ENCODE results near the gene CACNB3.
"Not testable (repeated sequence)": the region's sequence is repeated elsewhere in the genome, so short reads cannot be mapped to it uniquely, and the experiment has no call there.

Gene CACNB3

GRCh38 chr12:48842021-48842420, 23.7 kb downstream of the CACNB3 start:
- peaks cover 77% of the 10 kb centered on the region for H3K36me3 ChIP-seq (ENCODE audit: insufficient read depth, low read depth, low read length)
- H3K4me3 ChIP-seq (ENCODE audit: low read length); H3K4me1 ChIP-seq (ENCODE audit: insufficient read depth, low read length); H3K9ac ChIP-seq (ENCODE audit: low read depth, low read length); H3K27ac ChIP-seq (ENCODE audit: low read length); H3K9me3 ChIP-seq (ENCODE audit: insufficient read depth, low read depth, low read length); H3K27me3 ChIP-seq (ENCODE audit: insufficient read depth, low read length): not testable (repeated sequence)

GRCh38 chr12:48851883-48852733, 33.8 kb downstream of the CACNB3 start, which contains the start of gene DDX23:
TSS of gene DDX23 (minus strand) at chr12:48852163. CDS start at chr12:48845782, 6,381 bp downstream.
- Histone ChIP-seq H3K4me1 (ENCODE audit: insufficient read depth, low read length) (peaks cover 9% of the 10 kb centered on the region; the same call in 1 of the 2 replicates), H3K9me3 (ENCODE audit: insufficient read depth, low read depth, low read length) (no peaks in the 10 kb centered on the region), H3K4me3 (ENCODE audit: low read length) (peak within 1 kb of the TSS; percentile 77), H3K9ac (ENCODE audit: low read depth, low read length) (peak within 1 kb of the TSS; percentile 95), H3K27me3 (ENCODE audit: insufficient read depth, low read length) (no peaks in the 10 kb centered on the region), H3K27ac (ENCODE audit: low read length) (peak within 1 kb of the TSS; percentile 76), H3K36me3 (ENCODE audit: insufficient read depth, low read depth, low read length) (peaks cover 3% of the 10 kb centered on the region; the same call in 1 of the 2 replicates)

GRCh38 chr12:48852734-48853688, 34.7 kb downstream of the CACNB3 start:
- H3K4me3 ChIP-seq (ENCODE audit: low read length) = peak overlapping the region; percentile 77
- no peak overlapping the region for H3K27ac ChIP-seq (ENCODE audit: low read length)
- peak overlapping the region; percentile 75; the same call in 1 of the 2 replicates for H3K9ac ChIP-seq (ENCODE audit: low read depth, low read length)

GRCh38 chr12:48854488-48854887, 36.2 kb downstream of the CACNB3 start:
- Histone ChIP-seq H3K27me3 (ENCODE audit: insufficient read depth, low read length) (no peaks in the 10 kb centered on the region), H3K9ac (ENCODE audit: low read depth, low read length) (no peak overlapping the region), H3K9me3 (ENCODE audit: insufficient read depth, low read depth, low read length) (no peaks in the 10 kb centered on the region)

More at GRCh38 chr12:48852734-48853688, 34.7 kb downstream of the CACNB3 start:
- no peaks in the 10 kb centered on the region for H3K27me3 ChIP-seq (ENCODE audit: insufficient read depth, low read length)
- H3K36me3 ChIP-seq (ENCODE audit: insufficient read depth, low read depth, low read length) = peaks cover 9% of the 10 kb centered on the region
- H3K4me1 ChIP-seq (ENCODE audit: insufficient read depth, low read length) = peaks cover 9% of the 10 kb centered on the region; the same call in 1 of the 2 replicates
- no peaks in the 10 kb centered on the region for H3K9me3 ChIP-seq (ENCODE audit: insufficient read depth, low read depth, low read length)

GRCh38 chr12:48854932-48855331, 36.6 kb downstream of the CACNB3 start:
- H3K27ac ChIP-seq (ENCODE audit: low read length); H3K9me3 ChIP-seq (ENCODE audit: insufficient read depth, low read depth, low read length); H3K9ac ChIP-seq (ENCODE audit: low read depth, low read length); H3K4me3 ChIP-seq (ENCODE audit: low read length); H3K27me3 ChIP-seq (ENCODE audit: insufficient read depth, low read length); H3K4me1 ChIP-seq (ENCODE audit: insufficient read depth, low read length): not testable (repeated sequence)
- H3K36me3 ChIP-seq (ENCODE audit: insufficient read depth, low read depth, low read length) = peaks cover 24% of the 10 kb centered on the region

More at GRCh38 chr12:48854488-48854887, 36.2 kb downstream of the CACNB3 start:
- Histone ChIP-seq H3K4me1 (ENCODE audit: insufficient read depth, low read length) (peaks cover 9% of the 10 kb centered on the region; the same call in 1 of the 2 replicates), H3K4me3 (ENCODE audit: low read length) (no peak overlapping the region), H3K27ac (ENCODE audit: low read length) (no peak overlapping the region), H3K36me3 (ENCODE audit: insufficient read depth, low read depth, low read length) (peaks cover 20% of the 10 kb centered on the region)

GRCh38 chr12:48856379-48856778, 38.1 kb downstream of the CACNB3 start:
- peaks cover 4% of the 10 kb centered on the region; the same call in 1 of the 2 replicates for H3K4me1 ChIP-seq (ENCODE audit: insufficient read depth, low read length)
- H3K27me3 ChIP-seq (ENCODE audit: insufficient read depth, low read length) = no peaks in the 10 kb centered on the region
- no peaks in the 10 kb centered on the region for H3K9me3 ChIP-seq (ENCODE audit: insufficient read depth, low read depth, low read length)
- no peak overlapping the region for H3K9ac ChIP-seq (ENCODE audit: low read depth, low read length)
- no peak overlapping the region for H3K4me3 ChIP-seq (ENCODE audit: low read length)
- peaks cover 39% of the 10 kb centered on the region for H3K36me3 ChIP-seq (ENCODE audit: insufficient read depth, low read depth, low read length)
- H3K27ac ChIP-seq (ENCODE audit: low read length) = no peak overlapping the region

- Histone ChIP-seq H3K36me3 (ENCODE audit: insufficient read depth, low read depth, low read length) (peaks cover 49% of the 10 kb centered on the region), H3K9me3 (ENCODE audit: insufficient read depth, low read depth, low read length) (no peaks in the 10 kb centered on the region), H3K27ac (ENCODE audit: low read length) (no peak overlapping the region), H3K4me3 (ENCODE audit: low read length) (no peak overlapping the region), H3K4me1 (ENCODE audit: insufficient read depth, low read length) (peaks cover 4% of the 10 kb centered on the region; the same call in 1 of the 2 replicates), H3K27me3 (ENCODE audit: insufficient read depth, low read length) (no peaks in the 10 kb centered on the region), H3K9ac (ENCODE audit: low read depth, low read length) (no peak overlapping the region)
Measured at GRCh38 chr12:48857278-48857994, 39.1 kb downstream of the CACNB3 start.

- H3K9me3 ChIP-seq (ENCODE audit: insufficient read depth, low read depth, low read length) = no peaks in the 10 kb centered on the region
- H3K4me3 ChIP-seq (ENCODE audit: low read length) = no peak overlapping the region
- peaks cover 5% of the 10 kb centered on the region; the same call in 1 of the 2 replicates for H3K4me1 ChIP-seq (ENCODE audit: insufficient read depth, low read length)
- peaks cover 55% of the 10 kb centered on the region for H3K36me3 ChIP-seq (ENCODE audit: insufficient read depth, low read depth, low read length)
- no peaks in the 10 kb centered on the region for H3K27me3 ChIP-seq (ENCODE audit: insufficient read depth, low read length)
- no peak overlapping the region for H3K27ac ChIP-seq (ENCODE audit: low read length)
- no peak overlapping the region for H3K9ac ChIP-seq (ENCODE audit: low read depth, low read length)
Measured at GRCh38 chr12:48858043-48858442, 39.7 kb downstream of the CACNB3 start.

- H3K4me3 ChIP-seq (ENCODE audit: low read length) = no peak overlapping the region
- no peaks in the 10 kb centered on the region for H3K27me3 ChIP-seq (ENCODE audit: insufficient read depth, low read length)
- H3K9me3 ChIP-seq (ENCODE audit: insufficient read depth, low read depth, low read length) = no peaks in the 10 kb centered on the region
- H3K9ac ChIP-seq (ENCODE audit: low read depth, low read length) = no peak overlapping the region
- peaks cover 14% of the 10 kb centered on the region for H3K4me1 ChIP-seq (ENCODE audit: insufficient read depth, low read length)
- no peak overlapping the region for H3K27ac ChIP-seq (ENCODE audit: low read length)
- peaks cover 64% of the 10 kb centered on the region for H3K36me3 ChIP-seq (ENCODE audit: insufficient read depth, low read depth, low read length)
Measured at GRCh38 chr12:48859607-48860006, 41.3 kb downstream of the CACNB3 start.

- Histone ChIP-seq H3K36me3 (ENCODE audit: insufficient read depth, low read depth, low read length) (peaks cover 64% of the 10 kb centered on the region), H3K4me1 (ENCODE audit: insufficient read depth, low read length) (peaks cover 20% of the 10 kb centered on the region)
- not testable (repeated sequence) for H3K4me3 ChIP-seq (ENCODE audit: low read length); H3K9me3 ChIP-seq (ENCODE audit: insufficient read depth, low read depth, low read length); H3K27me3 ChIP-seq (ENCODE audit: insufficient read depth, low read length); H3K27ac ChIP-seq (ENCODE audit: low read length); H3K9ac ChIP-seq (ENCODE audit: low read depth, low read length)
Measured at GRCh38 chr12:48860236-48860635, 41.9 kb downstream of the CACNB3 start.

- Histone ChIP-seq H3K4me1 (ENCODE audit: insufficient read depth, low read length) (peaks cover 20% of the 10 kb centered on the region), H3K27me3 (ENCODE audit: insufficient read depth, low read length) (no peaks in the 10 kb centered on the region), H3K36me3 (ENCODE audit: insufficient read depth, low read depth, low read length) (peaks cover 64% of the 10 kb centered on the region), H3K27ac (ENCODE audit: low read length) (no peak overlapping the region), H3K9ac (ENCODE audit: low read depth, low read length) (no peak overlapping the region), H3K4me3 (ENCODE audit: low read length) (no peak overlapping the region), H3K9me3 (ENCODE audit: insufficient read depth, low read depth, low read length) (no peaks in the 10 kb centered on the region)
Measured at GRCh38 chr12:48861111-48861510, 42.8 kb downstream of the CACNB3 start.

All from iPS-20b (cell line).